Astrocyte of the cerebellum (primary cell): ENCODE measurements around the gene KIF18B.

Source experiments
- DNase-seq: peaks from one replicate; pipeline ENCODE4 v3.0.0-alpha.2; 2011; ENCODE audit warnings: low read depth
- H3K4me3 ChIP-seq: 2 replicates; pipeline ENCODE4 v1.5.1; 2011; ENCODE audit warnings: mild to moderate bottlenecking, low read depth, low read length, moderate library complexity
- CTCF ChIP-seq: IDR thresholded peaks from 2 replicates; pipeline ENCODE4 v1.5.1; 2012; ENCODE audit warnings: low read length, low read depth, moderate library complexity, mild to moderate bottlenecking; ENCODE audit errors: missing control alignments
- in situ Hi-C: cut with HindIII; loops from 2 replicates; pipeline ENCODE4 v1.10.0; 2017; ENCODE audit warnings: low sequenced_read_pairs

KIF18B gene

GRCh38 chr17:44988044-44988942 lies 40.7 kb upstream of the KIF18B start:
- in situ Hi-C loops: no loop called here
- TF ChIP-seq CTCF: no peak

GRCh38 chr17:44983563-44983962 lies 36.0 kb upstream of the KIF18B start:
- TF ChIP-seq CTCF: no peak
- DNase-seq: no peak
- in situ Hi-C loops: no loop called here
- no peak overlapping the region for H3K4me3 ChIP-seq

More at GRCh38 chr17:44988044-44988942, 40.7 kb upstream of the KIF18B start:
- no peak overlapping the region for H3K4me3 ChIP-seq
- no peak for DNase-seq

- H3K4me3 ChIP-seq: no peak overlapping the region
- TF ChIP-seq CTCF: no peak
- DNase-seq: no peak
- in situ Hi-C loops: no loop called here
Observed at GRCh38 chr17:44982113-44982702, 34.6 kb upstream of the KIF18B start.

- peak; percentile 23 for DNase-seq
- H3K4me3 ChIP-seq: no peak overlapping the region
- in situ Hi-C loops: no loop called here
- no peak for TF ChIP-seq CTCF
Observed at GRCh38 chr17:44981221-44981968, 33.8 kb upstream of the KIF18B start.

GRCh38 chr17:44979426-44979995 lies 31.9 kb upstream of the KIF18B start:
- no peak overlapping the region for H3K4me3 ChIP-seq
- TF ChIP-seq CTCF: no peak
- in situ Hi-C loops: no loop called here
- DNase-seq: no peak

GRCh38 chr17:44978807-44979206 lies 31.2 kb upstream of the KIF18B start:
- no peak overlapping the region for H3K4me3 ChIP-seq
- in situ Hi-C loops: no loop called here
- no peak for DNase-seq
- no peak for TF ChIP-seq CTCF
